ENCODE data around the gene TNFSF10.

DNA sequence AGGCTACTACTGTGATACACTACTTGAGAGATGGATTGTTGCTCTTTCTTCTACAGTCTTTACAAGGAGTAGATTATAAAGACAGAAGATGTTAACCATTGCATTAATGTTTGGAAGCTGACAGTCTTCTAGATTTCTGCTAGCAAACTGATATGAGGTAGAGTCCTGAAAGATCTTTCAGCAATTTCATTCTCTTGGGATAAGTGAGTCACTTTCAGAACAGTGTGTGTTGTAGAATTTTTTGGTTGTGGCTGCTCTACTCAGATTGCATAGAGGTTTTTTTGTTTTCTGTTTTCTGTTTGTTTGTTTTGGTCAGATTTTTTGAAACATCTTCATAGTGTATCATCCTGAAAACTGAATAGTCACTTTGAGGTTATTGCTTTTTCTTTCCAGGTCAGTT, 17.1 kb downstream of the TNFSF10 start:
- TF ChIP-seq SIN3A (IDR thresholded peaks at IDR 0.05; ENCODE audit: borderline replicate concordance, insufficient read depth, low read length) (no peak), TAF1 (IDR thresholded peaks at IDR 0.05; ENCODE audit: borderline replicate concordance, insufficient read depth, low read length) (no peak), POLR2AphosphoS5 (IDR thresholded peaks at IDR 0.05; ENCODE audit: low read depth, low read length) (no peak), FOXP2 (optimal IDR thresholded peaks at IDR 0.05; ENCODE audit: borderline replicate concordance, extremely low read depth, extremely low read length, insufficient read depth) (no peak)
- TF ChIP-seq, protein P1, sequence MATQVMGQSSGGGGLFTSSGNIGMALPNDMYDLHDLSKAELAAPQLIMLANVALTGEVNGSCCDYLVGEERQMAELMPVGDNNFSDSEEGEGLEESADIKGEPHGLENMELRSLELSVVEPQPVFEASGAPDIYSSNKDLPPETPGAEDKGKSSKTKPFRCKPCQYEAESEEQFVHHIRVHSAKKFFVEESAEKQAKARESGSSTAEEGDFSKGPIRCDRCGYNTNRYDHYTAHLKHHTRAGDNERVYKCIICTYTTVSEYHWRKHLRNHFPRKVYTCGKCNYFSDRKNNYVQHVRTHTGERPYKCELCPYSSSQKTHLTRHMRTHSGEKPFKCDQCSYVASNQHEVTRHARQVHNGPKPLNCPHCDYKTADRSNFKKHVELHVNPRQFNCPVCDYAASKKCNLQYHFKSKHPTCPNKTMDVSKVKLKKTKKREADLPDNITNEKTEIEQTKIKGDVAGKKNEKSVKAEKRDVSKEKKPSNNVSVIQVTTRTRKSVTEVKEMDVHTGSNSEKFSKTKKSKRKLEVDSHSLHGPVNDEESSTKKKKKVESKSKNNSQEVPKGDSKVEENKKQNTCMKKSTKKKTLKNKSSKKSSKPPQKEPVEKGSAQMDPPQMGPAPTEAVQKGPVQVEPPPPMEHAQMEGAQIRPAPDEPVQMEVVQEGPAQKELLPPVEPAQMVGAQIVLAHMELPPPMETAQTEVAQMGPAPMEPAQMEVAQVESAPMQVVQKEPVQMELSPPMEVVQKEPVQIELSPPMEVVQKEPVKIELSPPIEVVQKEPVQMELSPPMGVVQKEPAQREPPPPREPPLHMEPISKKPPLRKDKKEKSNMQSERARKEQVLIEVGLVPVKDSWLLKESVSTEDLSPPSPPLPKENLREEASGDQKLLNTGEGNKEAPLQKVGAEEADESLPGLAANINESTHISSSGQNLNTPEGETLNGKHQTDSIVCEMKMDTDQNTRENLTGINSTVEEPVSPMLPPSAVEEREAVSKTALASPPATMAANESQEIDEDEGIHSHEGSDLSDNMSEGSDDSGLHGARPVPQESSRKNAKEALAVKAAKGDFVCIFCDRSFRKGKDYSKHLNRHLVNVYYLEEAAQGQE (IDR thresholded peaks at IDR 0.05; ENCODE audit: insufficient read depth in 1 of 2, low read depth in 2 of 2, low read length in 2 of 2): no peak
